ENCODE measurements around the gene MKKS.

MKKS gene

DNA sequence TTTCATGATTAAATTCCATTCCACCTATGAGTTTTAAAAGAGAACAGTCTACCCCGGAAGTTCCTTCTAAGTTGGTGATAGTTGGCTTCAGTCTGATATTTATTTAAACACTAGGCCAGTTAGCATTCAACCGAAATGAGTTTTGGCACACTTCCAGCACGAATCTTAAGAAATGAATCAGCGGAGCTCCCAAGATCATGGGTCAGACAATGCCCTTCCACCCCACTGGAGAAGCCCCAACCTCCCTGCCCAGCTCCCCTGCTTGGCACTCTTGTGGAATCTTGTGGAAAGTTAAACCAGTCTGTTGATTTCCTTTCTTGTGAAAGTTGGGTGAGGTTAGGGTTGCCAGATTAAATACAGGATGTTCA is 64.3 kb downstream of the MKKS start:
- DNase-seq (ENCODE audit: low read depth in 2 of 2): no peak

DNA sequence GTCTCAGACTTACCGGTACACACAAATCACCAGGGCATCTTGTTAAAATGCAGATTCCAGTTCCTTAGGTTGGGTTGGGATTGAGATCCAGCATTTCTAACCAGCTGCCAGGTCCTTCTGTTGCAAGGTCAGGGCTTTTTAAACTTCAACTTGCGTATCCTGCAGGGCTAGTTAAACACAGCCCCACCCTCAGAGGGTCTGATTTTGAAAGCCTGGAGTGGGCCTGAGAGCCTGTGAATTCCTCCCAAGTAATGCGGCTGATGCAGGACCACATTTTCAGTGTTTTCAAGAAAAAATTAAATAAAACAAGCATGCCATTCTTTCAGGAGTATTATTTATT is 65.3 kb downstream of the MKKS start:
- DNase-seq (ENCODE audit: low read depth in 2 of 2): no peak

DNA sequence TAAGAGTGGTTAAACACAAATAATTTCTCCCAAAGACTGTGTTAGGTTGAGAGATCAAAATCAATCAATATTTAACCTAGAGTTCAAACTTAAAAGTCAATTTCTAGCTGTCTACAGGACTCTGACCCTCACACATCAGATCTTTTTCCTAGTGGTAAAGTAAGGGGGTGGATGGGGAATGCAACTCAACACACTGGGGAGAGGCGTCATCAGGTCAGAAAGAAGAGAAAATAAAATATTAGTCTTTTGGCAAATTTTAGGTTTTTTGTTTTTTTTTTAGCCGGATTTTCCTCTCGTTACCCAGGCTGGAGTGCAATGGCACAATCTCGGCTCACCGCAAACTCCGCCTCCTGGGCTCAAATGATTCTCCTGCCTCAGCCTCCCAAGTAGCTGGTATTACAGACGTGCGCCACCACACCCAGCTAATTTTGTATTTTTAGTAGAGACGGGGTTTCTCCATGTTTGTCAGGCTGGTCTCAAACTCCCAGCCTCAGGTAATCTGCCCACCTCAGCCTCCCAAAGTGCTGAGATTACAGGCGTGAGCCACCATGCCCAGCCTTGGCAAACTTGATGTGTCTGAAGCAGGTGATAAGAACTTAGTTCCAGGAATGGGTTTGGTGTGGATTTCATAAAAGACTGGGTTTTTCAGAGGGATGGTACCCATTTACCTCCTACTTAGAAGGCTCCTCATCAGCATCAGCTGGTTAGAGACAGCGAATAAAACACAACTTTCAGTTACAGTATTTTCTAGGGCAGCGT is 65.9 kb downstream of the MKKS start:
- DNase-seq (ENCODE audit: low read depth in 2 of 2): no peak

DNA sequence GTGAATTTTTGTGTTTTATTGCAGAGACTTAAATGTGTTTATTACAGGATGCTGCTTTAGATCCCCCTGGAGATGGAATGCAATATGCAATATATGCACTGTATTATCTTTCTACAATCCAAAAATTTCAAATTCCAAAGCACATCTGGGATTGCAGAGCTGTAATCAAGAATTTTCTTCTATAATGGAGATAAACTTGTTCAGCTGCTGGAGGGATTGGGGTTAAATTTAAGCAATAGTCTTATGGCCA is 66.4 kb downstream of the MKKS start:
- DNase-seq (ENCODE audit: low read depth in 2 of 2): no peak

DNA sequence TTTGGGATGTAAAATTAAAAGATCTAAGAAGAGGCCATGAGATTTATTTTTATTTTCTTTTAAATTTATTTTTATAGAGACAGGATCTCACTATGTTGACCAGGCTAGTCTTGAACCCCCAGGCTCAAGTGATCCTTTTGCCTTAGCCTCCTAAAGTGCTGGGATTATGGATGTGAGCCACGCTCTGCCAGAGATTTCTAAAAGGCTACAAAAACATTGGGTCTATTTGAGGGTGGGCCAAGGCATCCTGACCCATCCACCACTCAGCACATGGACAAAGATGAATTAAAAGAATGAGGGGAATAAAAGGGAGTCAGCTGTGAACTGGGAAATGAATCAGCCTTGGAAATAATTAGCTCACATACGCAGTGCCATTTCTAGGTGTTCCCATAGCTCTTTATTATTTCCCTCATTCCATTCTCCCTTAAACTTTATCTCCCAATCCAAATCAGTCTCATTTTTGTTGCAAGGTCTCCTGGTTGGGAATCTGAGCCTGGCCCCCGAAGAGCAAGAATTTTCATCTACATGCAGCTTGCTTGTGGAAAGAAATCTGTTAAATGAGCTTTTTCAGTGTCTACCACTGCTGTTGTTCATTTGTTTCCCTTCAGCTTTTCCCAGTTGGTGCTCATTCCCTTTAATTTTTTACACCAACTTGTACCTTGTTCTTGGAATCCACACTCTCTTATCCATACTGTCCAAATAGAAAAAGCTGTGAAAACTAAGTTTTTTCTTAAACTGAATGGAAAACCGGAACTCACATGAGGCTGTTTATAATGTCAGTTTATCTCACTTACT is 66.9 kb downstream of the MKKS start:
- DNase-seq (ENCODE audit: low read depth in 2 of 2): no peak

DNA sequence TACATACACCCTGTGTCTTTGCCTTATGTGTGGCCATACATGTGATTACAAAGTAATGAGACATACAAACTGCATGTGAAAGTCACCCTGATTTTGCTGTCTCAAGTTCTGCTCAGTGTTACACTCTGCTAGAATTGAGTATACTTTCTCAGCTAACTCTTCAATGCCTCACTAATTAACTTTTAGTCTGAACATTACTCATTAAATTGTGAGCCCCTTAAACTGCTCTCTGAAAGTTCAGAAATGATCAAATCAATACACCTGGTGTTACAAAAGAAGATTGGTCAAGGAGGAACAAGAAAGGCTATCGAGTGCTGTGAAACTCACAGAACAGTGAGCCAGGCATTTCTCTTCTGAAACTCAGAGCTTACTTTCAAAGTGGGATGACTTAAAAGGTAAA is 71.3 kb downstream of the MKKS start:
- no peak for DNase-seq (ENCODE audit: low read depth in 2 of 2)

DNA sequence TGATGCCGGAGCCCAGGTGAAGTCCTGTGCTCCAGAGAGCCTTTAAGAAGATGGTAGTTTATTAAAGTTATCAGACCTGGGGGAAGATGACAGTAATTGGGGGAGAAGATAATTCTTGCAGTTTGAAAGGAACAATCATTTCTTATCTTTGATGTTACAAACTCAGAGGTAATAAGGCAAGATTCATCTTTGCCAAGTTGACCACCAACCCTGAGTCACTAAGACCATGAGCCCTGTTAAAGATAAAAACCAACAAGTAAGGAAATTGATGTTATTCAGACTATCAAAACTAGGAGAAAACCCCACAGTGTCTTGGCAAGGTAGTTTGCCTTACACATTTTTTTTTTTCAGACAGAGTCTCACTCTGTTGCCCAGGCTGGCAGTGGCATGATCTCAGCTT is 73.1 kb downstream of the MKKS start:
- no peak for DNase-seq (ENCODE audit: low read depth in 2 of 2)

DNA sequence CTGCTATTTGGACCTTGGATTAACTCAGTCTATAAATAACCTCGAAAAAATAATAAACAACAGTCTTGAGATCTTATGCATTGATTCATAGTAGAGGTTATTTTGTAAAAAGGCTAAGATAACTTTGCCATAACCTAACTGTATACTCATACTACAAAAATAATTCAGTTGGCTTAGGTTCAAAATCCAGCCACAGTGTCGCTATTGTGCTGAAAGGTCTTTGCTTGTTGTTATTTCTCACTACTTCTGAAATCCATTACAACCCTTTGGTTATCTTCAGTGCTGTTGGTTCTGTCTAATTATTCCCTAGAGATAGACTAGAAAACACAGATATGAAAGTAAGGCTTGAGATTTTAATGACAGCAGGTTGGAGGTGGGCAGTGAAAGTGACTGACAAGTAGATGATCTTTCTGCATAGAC is 74.4 kb downstream of the MKKS start:
- no peak for DNase-seq (ENCODE audit: low read depth in 2 of 2)

DNA sequence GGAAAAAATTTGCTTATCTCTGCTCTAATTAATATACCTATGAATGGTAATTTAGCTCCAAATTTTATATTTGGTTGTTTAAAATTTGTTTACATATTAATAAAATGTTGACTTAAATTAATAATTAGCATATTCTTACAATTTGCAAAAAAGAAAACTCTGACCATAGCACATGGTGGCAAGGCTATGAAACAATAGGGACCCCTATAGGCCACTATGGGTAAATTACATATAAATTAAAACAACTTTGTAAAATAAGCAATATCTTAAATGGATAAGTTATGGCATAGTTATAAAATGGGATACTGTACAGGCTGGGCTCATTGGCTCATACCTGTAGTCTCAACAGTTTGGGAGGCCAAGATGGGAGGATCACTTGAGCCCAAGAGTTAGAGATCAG is 76.0 kb downstream of the MKKS start:
- DNase-seq (ENCODE audit: low read depth in 2 of 2): no peak

DNA sequence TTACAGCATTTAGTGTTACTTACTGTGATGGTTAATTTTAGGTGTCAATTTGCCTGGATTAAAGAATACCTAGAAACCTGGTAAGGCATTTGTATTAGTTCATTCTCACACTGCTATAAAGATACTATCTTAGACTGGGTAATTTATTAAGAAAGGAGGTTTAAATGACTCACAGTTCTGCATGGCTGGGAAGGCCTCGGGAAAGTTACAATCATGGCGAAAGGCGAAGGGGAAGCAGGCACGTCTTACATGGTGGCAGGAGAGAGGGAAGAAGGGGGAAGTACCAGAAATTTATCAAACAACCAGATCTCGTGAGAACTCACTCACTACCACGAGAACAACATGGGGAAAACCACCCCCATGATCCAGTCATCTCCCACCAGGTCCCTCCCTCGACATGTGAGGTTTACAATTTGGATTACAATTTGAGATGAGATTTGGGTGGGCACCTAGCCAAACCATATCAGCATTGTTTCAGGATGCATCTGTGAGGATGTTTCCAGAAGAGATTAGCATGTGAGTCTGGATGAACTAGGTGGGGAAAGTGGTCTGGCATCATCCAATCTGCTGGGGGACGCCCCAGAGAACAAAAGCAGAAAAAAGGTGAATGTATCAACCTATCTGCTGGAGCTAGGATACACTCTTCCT is 76.8 kb downstream of the MKKS start:
- no peak for DNase-seq (ENCODE audit: low read depth in 2 of 2)

DNA sequence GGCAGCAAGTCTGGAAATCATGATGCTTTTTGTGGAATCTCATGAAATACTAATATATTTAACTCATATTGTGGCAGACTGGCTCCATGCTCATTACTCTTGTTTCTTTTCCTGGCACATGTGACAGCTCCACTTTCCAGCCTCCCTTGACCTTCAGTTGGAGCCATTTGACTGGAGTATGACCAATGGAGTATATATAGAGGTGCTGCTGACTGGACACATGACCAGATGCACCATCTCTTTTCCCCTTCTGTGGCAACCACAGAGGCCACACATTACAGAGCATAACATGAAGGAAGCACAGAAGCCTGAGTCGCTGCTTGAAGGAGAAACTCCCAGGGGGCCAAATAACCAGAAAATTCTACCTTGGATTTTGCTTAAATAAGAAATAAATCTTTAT is 77.4 kb downstream of the MKKS start:
- DNase-seq (ENCODE audit: low read depth in 2 of 2): no peak

DNA sequence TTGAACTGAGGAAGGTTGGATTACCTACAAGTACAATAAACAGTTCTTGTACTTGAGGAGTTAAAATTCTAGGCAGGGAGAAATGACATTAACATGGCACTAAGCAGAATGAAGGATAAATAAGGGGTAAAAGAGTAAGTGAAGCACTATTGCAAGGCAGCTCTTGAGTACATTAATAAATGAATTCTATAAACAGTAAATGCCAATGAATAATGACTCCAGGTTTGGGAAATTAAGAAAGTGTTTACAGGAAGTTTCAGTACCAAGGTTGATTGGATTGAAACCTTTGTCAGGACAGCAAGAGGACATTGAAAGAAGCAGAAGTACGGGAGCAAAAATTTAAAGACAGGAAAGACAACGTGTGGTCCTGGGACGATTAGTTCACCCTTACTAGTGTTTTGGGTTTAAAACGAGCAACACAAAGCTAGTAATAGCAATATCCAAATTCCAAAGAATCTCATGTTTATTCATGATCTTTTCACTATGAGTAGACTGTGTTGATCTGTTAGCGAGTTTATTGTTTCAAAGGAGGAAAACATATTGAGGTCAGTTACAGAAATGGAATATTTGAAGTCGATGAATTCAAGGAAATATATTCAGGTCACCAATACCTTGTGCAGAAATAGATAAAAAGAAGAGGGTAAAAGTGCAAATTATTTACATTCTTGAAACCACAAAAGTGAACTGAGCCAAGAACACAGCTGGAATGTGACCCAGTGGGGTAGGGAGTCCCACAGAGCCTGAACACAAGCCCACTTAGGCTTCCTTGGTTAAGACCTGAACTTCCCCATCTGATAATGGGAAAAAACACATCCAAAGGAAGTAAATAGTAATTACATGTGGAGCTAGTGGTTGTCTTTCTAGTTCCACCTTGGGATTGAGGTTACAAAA is 80.8 kb downstream of the MKKS start:
- DNase-seq (ENCODE audit: low read depth in 2 of 2): no peak

Measured in stimulated activated CD4-positive, alpha-beta T cell treated with anti-CD3 and anti-CD28 coated beads, Interleukin-15, amount 100 ng/mL, for 48 hours (primary cell).